ENCODE data around the gene DNAI7.

Gene DNAI7

GRCh38 chr12:25101092-25101445 lies 93.9 kb downstream of the DNAI7 start:
- H3K9me3 ChIP-seq (ENCODE audit: control insufficient read depth, low read length): no peaks in the 10 kb centered on the region
- no peak overlapping the region for H3K4me3 ChIP-seq (ENCODE audit: extremely low read depth, insufficient read depth, low read length, poor library complexity, severe bottlenecking)
- no peak overlapping the region for H3K27ac ChIP-seq (ENCODE audit: low read depth, low read length, severe bottlenecking)
- 80 to 88% methylated on average over 4 of the region's 4 CpGs for WGBS, 2 experiments (ENCODE audit: insufficient coverage in 2 of 2)
- H3K36me3 ChIP-seq (ENCODE audit: control insufficient read depth, insufficient read depth, low read length): no peaks in the 10 kb centered on the region
- H3K4me1 ChIP-seq (ENCODE audit: control insufficient read depth, insufficient read depth, low read length, poor library complexity, severe bottlenecking): no peaks in the 10 kb centered on the region

GRCh38 chr12:25100194-25101091 lies 94.5 kb downstream of the DNAI7 start:
- H3K4me1 ChIP-seq (ENCODE audit: control insufficient read depth, insufficient read depth, low read length, poor library complexity, severe bottlenecking): no peaks in the 10 kb centered on the region
- no peaks in the 10 kb centered on the region for H3K36me3 ChIP-seq (ENCODE audit: control insufficient read depth, insufficient read depth, low read length)
- H3K9me3 ChIP-seq (ENCODE audit: control insufficient read depth, low read length): no peaks in the 10 kb centered on the region
- WGBS, 2 experiments (ENCODE audit: insufficient coverage in 2 of 2): 80% methylated on average over 1 of the region's 2 CpGs; no CpG with 5 or more reads in 1 of the 2 experiments
- no peak overlapping the region for H3K4me3 ChIP-seq (ENCODE audit: extremely low read depth, insufficient read depth, low read length, poor library complexity, severe bottlenecking)
- H3K27ac ChIP-seq (ENCODE audit: low read depth, low read length, severe bottlenecking): no peak overlapping the region

GRCh38 chr12:25099010-25099409 lies 96.0 kb downstream of the DNAI7 start:
- Histone ChIP-seq H3K9me3 (ENCODE audit: control insufficient read depth, low read length) (peaks cover 1% of the 10 kb centered on the region), H3K4me1 (ENCODE audit: control insufficient read depth, insufficient read depth, low read length, poor library complexity, severe bottlenecking) (no peaks in the 10 kb centered on the region), H3K4me3 (ENCODE audit: extremely low read depth, insufficient read depth, low read length, poor library complexity, severe bottlenecking) (no peak overlapping the region), H3K36me3 (ENCODE audit: control insufficient read depth, insufficient read depth, low read length) (no peaks in the 10 kb centered on the region), H3K27ac (ENCODE audit: low read depth, low read length, severe bottlenecking) (no peak overlapping the region)
- 82 to 93% methylated on average over 2 of the region's 2 CpGs for WGBS, 2 experiments (ENCODE audit: insufficient coverage in 2 of 2)

- Histone ChIP-seq H3K36me3 (ENCODE audit: control insufficient read depth, insufficient read depth, low read length) (no peaks in the 10 kb centered on the region), H3K27ac (ENCODE audit: low read depth, low read length, severe bottlenecking) (no peak overlapping the region), H3K4me3 (ENCODE audit: extremely low read depth, insufficient read depth, low read length, poor library complexity, severe bottlenecking) (no peak overlapping the region), H3K4me1 (ENCODE audit: control insufficient read depth, insufficient read depth, low read length, poor library complexity, severe bottlenecking) (no peaks in the 10 kb centered on the region), H3K9me3 (ENCODE audit: control insufficient read depth, low read length) (peaks cover 3% of the 10 kb centered on the region)
- 100% methylated on average over 1 of the region's 2 CpGs; no CpG with 5 or more reads in 1 of the 2 experiments for WGBS, 2 experiments (ENCODE audit: insufficient coverage in 2 of 2)
Observed at GRCh38 chr12:25089738-25090137, 105.2 kb downstream of the DNAI7 start.

GRCh38 chr12:25087596-25087995 lies 107.4 kb downstream of the DNAI7 start:
- Histone ChIP-seq H3K36me3 (ENCODE audit: control insufficient read depth, insufficient read depth, low read length) (no peaks in the 10 kb centered on the region), H3K9me3 (ENCODE audit: control insufficient read depth, low read length) (no peaks in the 10 kb centered on the region), H3K4me3 (ENCODE audit: extremely low read depth, insufficient read depth, low read length, poor library complexity, severe bottlenecking) (no peak overlapping the region), H3K27ac (ENCODE audit: low read depth, low read length, severe bottlenecking) (no peak overlapping the region), H3K4me1 (ENCODE audit: control insufficient read depth, insufficient read depth, low read length, poor library complexity, severe bottlenecking) (no peaks in the 10 kb centered on the region)
- WGBS, 2 experiments (ENCODE audit: insufficient coverage in 2 of 2): 78 to 85% methylated on average over 9 of the region's 10 CpGs

GRCh38 chr12:25084816-25085215 lies 110.1 kb downstream of the DNAI7 start:
- Histone ChIP-seq H3K36me3 (ENCODE audit: control insufficient read depth, insufficient read depth, low read length) (no peaks in the 10 kb centered on the region), H3K4me3 (ENCODE audit: extremely low read depth, insufficient read depth, low read length, poor library complexity, severe bottlenecking) (no peak overlapping the region), H3K27ac (ENCODE audit: low read depth, low read length, severe bottlenecking) (no peak overlapping the region), H3K9me3 (ENCODE audit: control insufficient read depth, low read length) (no peaks in the 10 kb centered on the region), H3K4me1 (ENCODE audit: control insufficient read depth, insufficient read depth, low read length, poor library complexity, severe bottlenecking) (no peaks in the 10 kb centered on the region)
- 94 to 100% methylated on average over 1 to 2 of the region's 2 CpGs for WGBS, 2 experiments (ENCODE audit: insufficient coverage in 2 of 2)

GRCh38 chr12:25083211-25083610 lies 111.7 kb downstream of the DNAI7 start:
- no peaks in the 10 kb centered on the region for H3K4me1 ChIP-seq (ENCODE audit: control insufficient read depth, insufficient read depth, low read length, poor library complexity, severe bottlenecking)
- 93% methylated on average over 2 of the region's 5 CpGs; no CpG with 5 or more reads in 1 of the 2 experiments for WGBS, 2 experiments (ENCODE audit: insufficient coverage in 2 of 2)
- H3K4me3 ChIP-seq (ENCODE audit: extremely low read depth, insufficient read depth, low read length, poor library complexity, severe bottlenecking): no peak overlapping the region

GRCh38 chr12:25082628-25083027 lies 112.3 kb downstream of the DNAI7 start:
- Histone ChIP-seq H3K4me1 (ENCODE audit: control insufficient read depth, insufficient read depth, low read length, poor library complexity, severe bottlenecking) (no peaks in the 10 kb centered on the region), H3K27ac (ENCODE audit: low read depth, low read length, severe bottlenecking) (no peak overlapping the region), H3K4me3 (ENCODE audit: extremely low read depth, insufficient read depth, low read length, poor library complexity, severe bottlenecking) (no peak overlapping the region), H3K36me3 (ENCODE audit: control insufficient read depth, insufficient read depth, low read length) (no peaks in the 10 kb centered on the region), H3K9me3 (ENCODE audit: control insufficient read depth, low read length) (no peaks in the 10 kb centered on the region)
- no CpG with 5 or more reads among the region's 2 CpGs for WGBS, 2 experiments (ENCODE audit: insufficient coverage in 2 of 2)

More at GRCh38 chr12:25083211-25083610, 111.7 kb downstream of the DNAI7 start:
- H3K36me3 ChIP-seq (ENCODE audit: control insufficient read depth, insufficient read depth, low read length): no peaks in the 10 kb centered on the region
- no peak overlapping the region for H3K27ac ChIP-seq (ENCODE audit: low read depth, low read length, severe bottlenecking)
- H3K9me3 ChIP-seq (ENCODE audit: control insufficient read depth, low read length): no peaks in the 10 kb centered on the region

- no peak overlapping the region for H3K27ac ChIP-seq (ENCODE audit: low read depth, low read length, severe bottlenecking)
- no peaks in the 10 kb centered on the region for H3K9me3 ChIP-seq (ENCODE audit: control insufficient read depth, low read length)
- H3K4me3 ChIP-seq (ENCODE audit: extremely low read depth, insufficient read depth, low read length, poor library complexity, severe bottlenecking): no peak overlapping the region
- no peaks in the 10 kb centered on the region for H3K4me1 ChIP-seq (ENCODE audit: control insufficient read depth, insufficient read depth, low read length, poor library complexity, severe bottlenecking)
- H3K36me3 ChIP-seq (ENCODE audit: control insufficient read depth, insufficient read depth, low read length): no peaks in the 10 kb centered on the region
- 100% methylated on average over 2 of the region's 5 CpGs; no CpG with 5 or more reads in 1 of the 2 experiments for WGBS, 2 experiments (ENCODE audit: insufficient coverage in 2 of 2)
Observed at GRCh38 chr12:25079393-25079792, 115.6 kb downstream of the DNAI7 start.

GRCh38 chr12:25074954-25075353 lies 120.0 kb downstream of the DNAI7 start:
- H3K36me3 ChIP-seq (ENCODE audit: control insufficient read depth, insufficient read depth, low read length): no peaks in the 10 kb centered on the region
- no peak overlapping the region for H3K27ac ChIP-seq (ENCODE audit: low read depth, low read length, severe bottlenecking)
- no peaks in the 10 kb centered on the region for H3K9me3 ChIP-seq (ENCODE audit: control insufficient read depth, low read length)
- no peak overlapping the region for H3K4me3 ChIP-seq (ENCODE audit: extremely low read depth, insufficient read depth, low read length, poor library complexity, severe bottlenecking)
- WGBS, 2 experiments (ENCODE audit: insufficient coverage in 2 of 2): no CpG with 5 or more reads among the region's 2 CpGs
- H3K4me1 ChIP-seq (ENCODE audit: control insufficient read depth, insufficient read depth, low read length, poor library complexity, severe bottlenecking): no peaks in the 10 kb centered on the region

- H3K9me3 ChIP-seq (ENCODE audit: control insufficient read depth, low read length): no peaks in the 10 kb centered on the region
- no peaks in the 10 kb centered on the region for H3K4me1 ChIP-seq (ENCODE audit: control insufficient read depth, insufficient read depth, low read length, poor library complexity, severe bottlenecking)
- no peak overlapping the region for H3K4me3 ChIP-seq (ENCODE audit: extremely low read depth, insufficient read depth, low read length, poor library complexity, severe bottlenecking)
- no peak overlapping the region for H3K27ac ChIP-seq (ENCODE audit: low read depth, low read length, severe bottlenecking)
- 59% methylated on average over 3 of the region's 3 CpGs for WGBS, 2 experiments (ENCODE audit: insufficient coverage in 2 of 2)
- H3K36me3 ChIP-seq (ENCODE audit: control insufficient read depth, insufficient read depth, low read length): no peaks in the 10 kb centered on the region
Observed at GRCh38 chr12:25074113-25074512, 120.8 kb downstream of the DNAI7 start.
